ENCODE data around the gene OTOG.

DNA sequence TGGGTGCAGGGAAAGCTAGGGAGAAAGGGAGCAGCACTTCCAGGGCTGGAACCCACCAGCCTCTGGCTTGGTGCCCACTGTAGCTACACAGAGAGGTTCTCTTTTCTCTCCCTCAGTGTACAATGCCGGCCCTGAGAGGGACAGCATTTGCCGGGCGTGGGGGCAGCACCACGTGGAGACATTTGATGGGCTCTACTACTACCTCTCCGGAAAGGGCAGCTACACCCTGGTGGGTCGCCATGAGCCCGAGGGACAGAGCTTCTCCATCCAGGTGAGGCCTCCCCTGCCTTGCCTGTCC, 6.1 kb downstream of the OTOG start:
- TF ChIP-seq, protein P1, sequence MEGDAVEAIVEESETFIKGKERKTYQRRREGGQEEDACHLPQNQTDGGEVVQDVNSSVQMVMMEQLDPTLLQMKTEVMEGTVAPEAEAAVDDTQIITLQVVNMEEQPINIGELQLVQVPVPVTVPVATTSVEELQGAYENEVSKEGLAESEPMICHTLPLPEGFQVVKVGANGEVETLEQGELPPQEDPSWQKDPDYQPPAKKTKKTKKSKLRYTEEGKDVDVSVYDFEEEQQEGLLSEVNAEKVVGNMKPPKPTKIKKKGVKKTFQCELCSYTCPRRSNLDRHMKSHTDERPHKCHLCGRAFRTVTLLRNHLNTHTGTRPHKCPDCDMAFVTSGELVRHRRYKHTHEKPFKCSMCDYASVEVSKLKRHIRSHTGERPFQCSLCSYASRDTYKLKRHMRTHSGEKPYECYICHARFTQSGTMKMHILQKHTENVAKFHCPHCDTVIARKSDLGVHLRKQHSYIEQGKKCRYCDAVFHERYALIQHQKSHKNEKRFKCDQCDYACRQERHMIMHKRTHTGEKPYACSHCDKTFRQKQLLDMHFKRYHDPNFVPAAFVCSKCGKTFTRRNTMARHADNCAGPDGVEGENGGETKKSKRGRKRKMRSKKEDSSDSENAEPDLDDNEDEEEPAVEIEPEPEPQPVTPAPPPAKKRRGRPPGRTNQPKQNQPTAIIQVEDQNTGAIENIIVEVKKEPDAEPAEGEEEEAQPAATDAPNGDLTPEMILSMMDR (tag by site-specific recombination; IDR thresholded peaks at IDR 0.05), result no peak
- TF ChIP-seq ZBTB20 (tag by site-specific recombination; IDR thresholded peaks at IDR 0.05), result no peak
- no peak for TF ChIP-seq ZNF274 (IDR thresholded peaks at IDR 0.05; ENCODE audit: low read length)
- no peak for TF ChIP-seq ZNF274 (tag by site-specific recombination; IDR thresholded peaks at IDR 0.05; ENCODE audit: borderline replicate concordance)
- no peak for TF ChIP-seq ZNF121 (tag by site-specific recombination; IDR thresholded peaks at IDR 0.05)
- no peak for TF ChIP-seq SP2 (tag by site-specific recombination; IDR thresholded peaks at IDR 0.05)
- no peak for TF ChIP-seq ZNF350 (tag by site-specific recombination; IDR thresholded peaks at IDR 0.05)
- TF ChIP-seq, protein P2, sequence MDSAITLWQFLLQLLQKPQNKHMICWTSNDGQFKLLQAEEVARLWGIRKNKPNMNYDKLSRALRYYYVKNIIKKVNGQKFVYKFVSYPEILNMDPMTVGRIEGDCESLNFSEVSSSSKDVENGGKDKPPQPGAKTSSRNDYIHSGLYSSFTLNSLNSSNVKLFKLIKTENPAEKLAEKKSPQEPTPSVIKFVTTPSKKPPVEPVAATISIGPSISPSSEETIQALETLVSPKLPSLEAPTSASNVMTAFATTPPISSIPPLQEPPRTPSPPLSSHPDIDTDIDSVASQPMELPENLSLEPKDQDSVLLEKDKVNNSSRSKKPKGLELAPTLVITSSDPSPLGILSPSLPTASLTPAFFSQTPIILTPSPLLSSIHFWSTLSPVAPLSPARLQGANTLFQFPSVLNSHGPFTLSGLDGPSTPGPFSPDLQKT (IDR thresholded peaks at IDR 0.05; ENCODE audit: borderline replicate concordance, low read depth, low read length), result no peak
- no peak for TF ChIP-seq ZNF501 (tag by site-specific recombination; IDR thresholded peaks at IDR 0.05)
- no peak for TF ChIP-seq ZNF600 (tag by site-specific recombination; IDR thresholded peaks at IDR 0.05)
- TF ChIP-seq ZBTB17 (tag by site-specific recombination; IDR thresholded peaks at IDR 0.05), result no peak
- no peak for TF ChIP-seq GLI4 (tag by site-specific recombination; IDR thresholded peaks at IDR 0.05)
- TF ChIP-seq, protein P3, sequence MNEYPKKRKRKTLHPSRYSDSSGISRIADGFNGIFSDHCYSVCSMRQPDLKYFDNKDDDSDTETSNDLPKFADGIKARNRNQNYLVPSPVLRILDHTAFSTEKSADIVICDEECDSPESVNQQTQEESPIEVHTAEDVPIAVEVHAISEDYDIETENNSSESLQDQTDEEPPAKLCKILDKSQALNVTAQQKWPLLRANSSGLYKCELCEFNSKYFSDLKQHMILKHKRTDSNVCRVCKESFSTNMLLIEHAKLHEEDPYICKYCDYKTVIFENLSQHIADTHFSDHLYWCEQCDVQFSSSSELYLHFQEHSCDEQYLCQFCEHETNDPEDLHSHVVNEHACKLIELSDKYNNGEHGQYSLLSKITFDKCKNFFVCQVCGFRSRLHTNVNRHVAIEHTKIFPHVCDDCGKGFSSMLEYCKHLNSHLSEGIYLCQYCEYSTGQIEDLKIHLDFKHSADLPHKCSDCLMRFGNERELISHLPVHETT (tag by site-specific recombination; IDR thresholded peaks at IDR 0.05), result no peak
- no peak for TF ChIP-seq REPIN1 (tag by site-specific recombination; IDR thresholded peaks at IDR 0.05; ENCODE audit: low read depth)

Data from HEK293 (cell line).